NCI-H1417 (cell line): Measurements from ENCODE around the gene DPYSL5.

ENCODE experiments used
- DNase-seq, 3 experiments: peaks; one replicate each; lab custom pipeline; 2025; lab: John Stamatoyannopoulos, UW

The DPYSL5 gene

DNA sequence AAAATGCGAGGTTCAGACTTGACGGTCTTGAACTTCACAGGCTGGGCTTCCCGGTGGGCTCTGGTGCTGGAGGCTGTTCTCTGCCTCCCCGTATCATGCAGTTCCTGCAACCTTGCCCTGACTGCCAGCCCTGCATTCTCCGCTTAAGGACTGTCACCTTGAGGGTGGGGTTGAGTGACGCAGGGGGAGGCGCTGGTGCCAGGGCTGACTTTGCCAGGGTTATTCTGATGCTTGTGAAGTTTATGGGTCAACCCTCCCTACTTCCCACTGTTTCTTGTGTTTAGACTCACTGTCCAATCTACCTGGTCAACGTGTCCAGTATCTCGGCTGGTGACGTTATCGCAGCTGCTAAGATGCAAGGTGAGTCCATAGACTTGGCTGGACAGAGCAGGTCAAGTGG lies 85.0 kb downstream of the DPYSL5 start:
- no peak for DNase-seq

DNA sequence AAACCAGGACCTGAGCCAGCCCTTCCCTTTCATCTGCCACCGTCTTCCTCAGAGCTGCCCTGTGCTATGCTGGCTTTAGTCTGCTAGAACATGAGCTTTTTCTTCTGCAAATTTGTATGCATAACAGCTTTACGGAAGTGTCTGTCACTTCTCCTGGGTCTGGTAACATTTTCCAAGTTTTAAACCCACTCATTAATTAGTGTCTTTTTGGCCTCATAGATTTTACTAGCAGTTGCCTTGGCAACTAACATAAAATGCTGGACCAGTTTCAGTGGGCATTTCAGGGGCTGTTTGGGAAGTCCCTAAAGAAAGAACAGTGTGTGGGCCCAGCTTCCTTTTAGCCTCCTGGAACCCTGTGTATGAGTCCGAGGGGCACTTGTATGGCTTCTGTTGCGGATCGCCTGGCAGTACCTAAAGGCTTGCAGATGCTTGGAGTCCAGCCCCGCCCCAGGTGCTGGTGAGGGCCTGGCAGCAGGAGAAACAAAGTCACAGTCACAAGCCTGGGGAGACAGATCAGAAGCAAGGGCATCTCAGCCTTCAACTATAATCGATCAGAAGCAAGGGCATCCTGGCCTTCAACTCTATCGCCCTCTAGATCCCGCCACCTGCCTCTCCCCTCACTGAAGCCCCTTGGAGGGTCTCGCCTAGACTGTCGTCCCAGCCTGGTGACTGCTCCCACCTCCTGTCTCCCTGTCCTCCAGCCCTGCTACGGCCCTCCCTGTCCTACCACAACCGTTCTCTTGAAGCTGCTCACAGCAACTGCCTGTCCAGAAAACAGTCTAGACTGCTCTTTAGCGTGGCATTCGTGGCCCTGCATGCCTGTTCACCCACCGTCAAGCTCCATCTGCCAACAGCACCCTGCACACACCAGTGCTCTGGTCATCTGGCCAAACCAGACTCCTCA lies 85.8 kb downstream of the DPYSL5 start:
- DNase-seq, result no peak

DNA sequence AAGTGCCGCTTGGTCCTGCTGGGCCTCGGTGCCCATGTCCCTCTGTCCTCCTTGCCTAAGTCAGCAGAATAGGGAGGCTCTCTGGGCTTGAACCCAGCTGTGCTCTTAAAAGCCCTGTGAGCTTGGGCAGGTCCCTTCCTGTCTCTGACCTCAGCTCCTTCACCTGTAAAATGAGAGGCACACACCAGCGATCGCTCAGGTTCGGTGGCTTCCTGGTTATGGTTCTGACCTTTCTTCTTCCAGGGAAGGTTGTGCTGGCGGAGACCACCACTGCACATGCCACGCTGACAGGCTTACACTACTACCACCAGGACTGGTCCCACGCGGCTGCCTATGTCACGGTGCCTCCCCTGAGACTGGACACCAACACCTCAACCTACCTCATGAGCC lies 86.4 kb downstream of the DPYSL5 start:
- DNase-seq, result no peak

DNA sequence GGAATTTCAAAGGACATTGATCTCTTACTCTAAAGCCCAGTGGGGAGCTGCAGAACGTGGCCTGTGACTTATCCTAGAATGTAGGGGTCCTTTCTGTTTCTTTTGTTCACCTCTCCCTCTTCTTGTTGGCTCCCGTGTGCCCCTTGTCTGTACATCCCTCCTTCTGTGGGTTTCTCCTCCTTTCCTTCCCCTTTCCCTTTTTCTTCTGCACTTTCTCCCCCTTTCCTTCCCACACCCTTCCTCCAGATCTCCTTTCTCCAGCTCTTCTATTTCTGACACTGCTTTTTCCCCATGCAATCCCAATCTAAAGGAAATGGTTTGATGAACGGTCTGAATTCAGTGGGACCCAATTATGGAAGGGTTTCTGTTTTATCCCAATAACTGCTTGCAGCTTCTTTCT lies 87.1 kb downstream of the DPYSL5 start:
- DNase-seq, result no peak

DNA sequence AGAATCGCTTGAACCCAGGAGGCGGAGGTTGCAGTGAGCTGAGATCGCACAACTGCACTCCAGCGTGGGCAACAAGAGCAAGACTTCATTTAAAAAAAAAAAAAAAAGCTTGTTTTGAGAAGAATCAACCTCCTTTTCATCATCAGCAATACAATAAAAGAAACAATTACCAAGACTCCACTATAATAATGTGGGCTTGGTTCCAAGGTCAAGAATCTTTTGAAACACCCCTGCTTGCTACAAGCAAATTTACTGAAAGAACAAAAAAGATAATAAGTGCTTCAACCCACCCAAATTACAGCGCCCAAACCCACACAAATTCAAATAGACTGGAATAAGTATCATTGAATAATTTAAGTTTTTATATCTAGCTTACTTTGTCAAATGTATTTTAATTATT lies 88.9 kb downstream of the DPYSL5 start:
- no peak for DNase-seq

DNA sequence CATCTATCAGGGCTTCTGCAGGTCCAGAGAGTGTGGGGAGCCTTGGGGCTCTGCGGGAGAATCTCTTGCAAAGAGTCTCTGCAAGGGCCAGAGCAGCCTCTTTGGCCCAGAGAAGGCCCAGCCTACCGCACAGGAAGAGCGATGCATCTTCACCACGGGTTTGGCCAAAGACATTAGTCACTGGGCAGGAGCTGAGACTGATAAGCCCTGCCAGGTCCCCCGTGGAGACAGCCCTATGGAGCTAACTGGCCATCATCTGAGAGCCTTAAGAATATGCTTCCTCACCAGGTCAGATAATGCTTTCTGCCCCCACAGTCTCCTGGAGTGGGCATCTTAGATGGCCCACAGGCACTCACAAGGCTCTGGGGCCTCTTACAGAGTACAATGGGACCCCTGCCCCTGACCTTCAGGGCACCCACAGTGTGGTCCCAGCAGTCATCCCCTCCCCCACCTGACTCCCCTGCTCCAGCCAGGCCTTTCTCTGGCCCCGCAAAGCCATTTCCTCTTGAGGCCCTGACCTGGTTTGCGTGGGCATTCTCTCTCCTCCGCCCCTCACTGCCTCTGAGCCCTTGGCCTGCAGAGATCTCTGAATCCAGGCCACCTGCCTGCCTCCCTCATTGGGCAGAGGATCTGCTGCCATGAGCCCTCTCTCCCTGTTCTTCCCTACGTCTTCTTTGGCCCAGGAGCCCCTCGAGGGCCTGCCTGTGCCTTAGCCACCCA lies 90.6 kb downstream of the DPYSL5 start:
- DNase-seq, result no peak

DNA sequence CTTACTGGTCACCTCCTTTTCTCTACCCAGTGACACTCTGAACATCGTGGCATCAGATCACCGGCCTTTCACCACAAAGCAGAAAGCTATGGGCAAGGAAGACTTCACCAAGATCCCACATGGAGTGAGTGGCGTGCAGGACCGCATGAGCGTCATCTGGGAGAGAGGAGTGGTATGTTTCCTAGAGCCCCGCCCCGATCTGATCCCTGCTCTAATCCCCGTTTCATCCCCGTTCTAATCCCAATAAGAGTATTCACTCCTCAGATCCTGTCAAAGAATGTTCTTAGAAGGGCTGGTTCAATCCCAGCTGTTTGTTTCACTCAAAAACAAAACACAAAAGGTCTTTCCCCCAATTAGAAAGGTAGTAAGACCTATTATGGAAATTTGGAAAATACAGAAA lies 92.1 kb downstream of the DPYSL5 start:
- no peak for DNase-seq

DNA sequence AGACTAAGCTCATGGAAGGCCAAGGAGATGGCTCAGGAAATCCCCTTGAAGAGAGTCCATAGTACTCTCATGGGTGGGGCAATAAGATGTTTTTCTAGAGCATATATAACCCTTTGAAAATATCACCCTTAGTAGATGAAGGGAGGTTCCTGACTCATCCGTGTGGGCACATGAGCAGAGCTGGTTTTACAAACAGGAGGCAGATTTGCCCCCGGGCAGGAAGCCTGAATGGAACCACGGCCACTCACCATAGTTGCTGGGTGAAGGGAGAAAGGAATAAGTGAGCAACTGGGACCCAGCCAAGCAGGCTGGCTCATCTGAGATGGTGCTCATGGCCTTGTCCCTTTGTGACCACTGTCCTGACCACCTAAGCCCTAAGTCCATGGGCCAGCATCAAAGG lies 93.6 kb downstream of the DPYSL5 start:
- DNase-seq, result no peak

DNA sequence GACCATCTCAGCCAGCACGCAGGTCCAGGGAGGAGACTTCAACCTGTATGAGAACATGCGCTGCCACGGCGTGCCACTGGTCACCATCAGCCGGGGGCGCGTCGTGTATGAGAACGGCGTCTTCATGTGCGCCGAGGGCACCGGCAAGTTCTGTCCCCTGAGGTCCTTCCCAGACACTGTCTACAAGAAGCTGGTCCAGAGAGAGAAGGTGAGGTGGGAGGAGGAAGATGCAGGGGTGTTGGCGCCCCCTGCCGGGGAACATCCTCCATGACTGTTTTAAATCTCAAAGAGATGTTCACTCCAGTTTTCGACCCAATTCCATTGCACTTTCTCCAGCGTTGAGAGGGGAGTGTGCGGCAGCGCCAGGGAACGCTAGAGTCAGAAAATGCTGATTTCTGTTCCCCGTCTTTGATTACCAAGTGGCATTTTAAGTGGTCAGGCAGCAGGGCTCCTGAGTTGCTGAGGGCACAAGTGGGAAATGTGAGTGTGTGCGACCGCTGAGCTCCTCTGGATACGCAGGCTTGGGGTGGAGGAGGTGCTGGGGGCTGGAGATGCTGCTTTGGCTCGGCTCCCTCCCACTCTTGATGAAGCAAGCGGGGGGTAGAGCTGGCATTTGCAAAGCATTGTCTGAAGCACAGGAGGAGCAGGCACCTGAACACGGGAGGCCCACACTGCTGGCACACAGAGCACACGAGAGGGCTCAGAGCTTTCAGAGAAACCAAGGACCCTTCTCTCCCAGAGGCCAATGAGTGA lies 94.8 kb downstream of the DPYSL5 start:
- peak; percentile 33 to 74 (median 63) for DNase-seq

DNA sequence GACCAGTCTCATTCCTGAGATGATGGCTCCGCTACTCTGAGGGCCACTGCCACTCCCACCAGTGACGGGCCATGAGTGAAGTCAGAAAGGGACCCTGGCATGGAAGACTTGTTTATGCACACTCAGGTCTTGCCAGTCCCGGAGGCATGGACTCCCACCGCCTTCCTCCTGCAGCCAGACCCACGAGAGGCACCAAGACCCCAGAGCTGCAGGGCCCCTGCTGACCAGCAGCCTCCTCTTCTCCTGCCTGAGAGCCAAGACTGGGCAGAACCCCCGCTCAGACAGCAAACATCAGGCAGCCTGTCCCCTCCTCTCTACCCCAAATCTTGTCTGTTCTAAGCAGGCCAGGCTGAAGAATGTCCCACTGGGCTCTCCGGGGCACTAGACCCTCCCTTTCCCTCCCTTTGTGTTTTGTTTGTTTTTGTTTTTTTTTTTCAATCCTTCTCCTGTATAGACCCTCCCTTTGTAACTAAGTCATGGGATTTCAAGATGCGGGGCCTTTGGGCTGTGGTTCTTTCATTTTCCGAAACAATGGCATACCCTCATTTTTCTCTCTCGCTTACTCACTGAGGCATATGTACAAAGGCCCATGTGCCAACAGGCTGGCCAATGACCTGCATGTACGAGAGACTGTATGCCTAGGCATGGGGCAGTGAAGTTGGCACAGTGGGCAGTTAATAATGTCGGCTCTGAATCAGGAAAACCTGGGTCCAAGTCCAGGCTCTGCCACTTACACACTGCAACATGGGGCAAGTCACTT lies 98.2 kb downstream of the DPYSL5 start:
- DNase-seq, result no peak

DNA sequence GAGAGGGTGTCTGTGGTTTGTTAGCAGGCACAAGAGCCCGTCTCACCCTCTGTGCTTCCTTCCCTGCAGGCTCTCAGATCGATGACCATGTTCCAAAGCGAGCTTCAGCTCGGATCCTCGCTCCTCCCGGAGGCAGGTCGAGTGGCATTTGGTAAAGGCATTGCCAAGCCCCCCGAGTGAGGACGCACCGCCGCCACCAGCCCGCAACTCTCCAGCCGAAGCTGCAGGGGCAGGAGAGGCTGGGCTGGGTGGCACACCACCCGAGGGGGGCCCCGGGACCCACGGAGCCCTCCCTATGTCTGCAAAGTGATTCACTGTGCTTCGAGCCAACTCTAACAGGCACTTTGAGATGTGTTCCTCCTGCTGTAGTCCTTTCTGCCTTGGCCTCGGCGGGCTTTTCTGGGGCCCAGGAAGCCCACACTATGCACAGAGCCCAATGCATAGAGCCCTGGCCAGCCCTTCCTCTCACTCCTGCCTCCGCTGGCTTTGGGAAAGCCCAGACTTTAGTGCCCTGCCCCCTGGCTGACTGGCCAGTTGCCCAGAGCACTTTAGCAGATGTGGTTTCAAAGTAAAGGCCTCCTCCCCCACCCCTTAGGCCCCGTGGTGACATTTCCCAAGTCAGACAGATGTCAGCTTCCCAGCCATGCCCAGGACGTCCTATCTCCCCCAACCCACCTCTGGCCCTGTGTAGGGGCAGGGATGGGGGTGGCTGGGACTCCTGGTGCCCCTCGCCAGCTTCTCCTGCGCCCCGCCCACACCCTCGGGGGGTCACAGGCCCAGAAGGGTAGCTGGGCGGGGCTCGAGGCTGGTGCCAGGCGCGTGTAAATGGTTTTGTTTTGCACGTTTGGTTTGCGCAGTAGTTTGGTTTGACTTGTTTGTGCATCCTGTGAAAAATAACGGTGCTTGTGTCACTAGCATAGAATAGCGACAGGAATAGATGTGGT lies 99.2 kb downstream of the DPYSL5 start:
- DNase-seq, result no peak

DNA sequence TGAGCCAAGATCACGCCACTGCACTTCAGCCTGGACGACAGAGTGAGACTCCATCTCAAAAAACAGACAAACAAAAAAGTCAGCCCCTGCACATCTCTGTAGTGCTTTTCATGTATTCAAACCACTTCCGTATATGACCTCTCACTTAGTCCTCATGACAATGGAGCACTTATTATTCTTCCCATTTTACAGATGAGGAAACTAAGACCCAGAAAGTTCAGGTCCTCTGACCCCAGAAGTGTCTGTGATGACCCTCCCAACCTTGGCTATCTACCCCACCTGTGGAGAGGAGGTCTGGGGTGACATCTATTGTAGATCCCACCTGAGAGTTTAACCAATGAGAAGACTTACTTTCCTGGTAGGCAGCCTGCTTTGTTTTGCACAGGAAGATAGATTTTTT lies 100.9 kb downstream of the DPYSL5 start:
- DNase-seq, result no peak

DNA sequence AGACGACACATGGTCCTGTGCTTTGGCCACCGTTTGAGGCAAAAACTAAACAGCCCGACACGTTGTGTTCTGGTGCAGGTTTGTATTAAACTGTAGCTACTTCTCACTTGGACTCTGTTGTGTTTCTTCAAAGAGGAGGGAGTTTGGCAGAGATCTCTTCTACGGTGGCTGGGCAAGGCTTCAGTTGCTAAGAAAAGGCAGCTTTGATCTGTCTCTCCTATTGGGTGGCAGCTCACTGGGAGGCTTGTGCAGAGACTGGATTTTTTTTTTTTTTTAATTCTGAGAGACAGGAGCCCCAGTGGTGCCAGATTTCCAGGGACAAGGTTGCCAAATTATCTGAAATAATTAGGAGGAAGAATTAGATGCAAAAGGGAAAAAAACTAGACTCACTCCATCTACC lies 102.3 kb downstream of the DPYSL5 start:
- DNase-seq, result no peak

DNA sequence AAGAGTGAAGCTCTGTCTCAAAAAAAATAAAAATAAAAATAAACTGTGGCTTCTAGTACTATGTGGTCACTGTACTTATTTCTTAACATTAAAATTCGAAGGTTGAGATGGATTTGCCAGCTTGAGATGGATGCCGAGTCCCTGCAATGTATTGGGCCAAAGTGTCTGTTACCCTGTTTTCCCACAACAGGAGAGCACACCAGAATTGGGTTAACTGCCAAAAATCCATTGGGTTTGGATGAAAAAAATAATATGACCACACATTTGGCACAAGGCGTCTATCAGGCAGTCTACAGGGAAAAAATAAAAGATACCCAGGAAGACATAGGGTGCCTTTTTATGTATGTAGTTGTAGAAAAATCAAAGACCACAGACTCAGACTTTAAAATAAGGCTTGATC lies 103.3 kb downstream of the DPYSL5 start:
- no peak for DNase-seq

DNA sequence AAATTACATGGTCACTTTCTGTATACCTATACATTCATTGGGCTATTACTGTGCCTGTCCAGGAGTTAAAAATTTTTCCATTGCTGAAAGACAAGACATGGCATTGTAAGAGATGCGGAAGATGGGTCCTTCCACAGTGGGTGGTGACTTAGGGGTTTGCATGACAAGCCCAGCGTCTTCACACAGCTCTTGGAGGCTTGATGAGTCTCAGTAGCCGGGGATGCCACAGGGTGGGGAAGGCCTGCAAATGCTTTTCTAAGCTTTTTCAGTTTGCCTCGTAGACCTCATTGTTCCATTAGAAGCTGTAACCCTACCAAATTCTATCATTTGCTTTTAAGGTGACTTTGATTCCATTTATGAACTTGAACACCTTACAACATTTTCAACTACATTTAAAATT lies 104.4 kb downstream of the DPYSL5 start:
- peak in 1 of 3 experiments; percentile 36 for DNase-seq

DNA sequence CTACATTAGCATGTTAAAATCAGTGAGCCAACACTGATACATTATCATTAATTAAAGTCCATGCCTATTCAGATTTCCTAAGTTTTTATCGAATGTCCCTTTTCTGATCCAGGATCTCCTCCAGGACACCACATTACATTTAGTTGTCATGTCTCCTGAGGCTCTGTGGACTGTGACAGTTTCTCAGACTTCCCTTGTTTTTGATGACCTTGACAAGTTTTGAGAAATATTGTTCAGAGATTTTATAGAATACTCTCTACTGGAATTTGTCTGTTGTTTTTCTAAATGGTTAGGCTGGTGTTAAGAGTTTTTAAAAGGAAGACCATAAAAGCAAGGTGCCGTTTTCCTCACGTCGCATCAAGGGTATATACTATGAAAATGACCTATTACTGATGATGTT lies 106.2 kb downstream of the DPYSL5 start:
- no peak for DNase-seq

DNA sequence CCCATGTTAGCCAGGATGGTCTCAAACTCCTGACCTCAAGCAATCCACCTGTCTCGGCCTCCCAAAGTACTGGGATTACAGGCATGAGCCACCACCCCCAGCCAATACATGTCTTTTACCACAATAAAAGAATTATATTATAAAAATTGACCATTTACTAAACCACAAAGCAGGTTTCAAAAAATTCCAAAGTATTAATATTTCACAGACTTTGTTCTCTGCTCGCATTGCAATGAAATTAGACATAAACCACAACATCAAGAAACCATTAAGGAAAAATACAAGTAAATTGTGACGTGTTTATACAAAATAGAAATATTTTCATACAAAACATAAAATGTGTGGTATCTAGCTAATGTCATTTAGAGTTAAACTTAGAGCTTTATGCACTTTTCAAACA lies 109.1 kb downstream of the DPYSL5 start:
- DNase-seq, result no peak

DNA sequence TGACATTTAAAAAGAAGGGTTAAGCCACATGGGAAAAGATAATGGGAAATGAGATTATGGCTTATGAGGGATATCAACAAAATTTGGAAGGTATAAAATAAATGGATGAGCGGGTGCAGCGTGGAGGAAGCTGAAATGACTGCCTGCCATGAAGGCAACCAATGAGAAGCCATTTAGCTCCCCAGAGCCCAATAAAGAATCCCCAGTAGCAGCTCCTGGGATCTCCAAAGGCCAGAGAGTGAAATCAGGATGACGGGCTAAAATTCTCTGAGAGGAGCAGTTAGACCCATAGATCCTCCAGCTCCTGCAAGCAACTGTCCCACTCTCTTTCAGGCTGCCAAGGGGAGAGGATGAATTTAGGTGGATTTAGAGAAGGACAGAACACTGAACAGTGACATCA lies 109.6 kb downstream of the DPYSL5 start:
- peak in 1 of 3 experiments; percentile 55 for DNase-seq

DNA sequence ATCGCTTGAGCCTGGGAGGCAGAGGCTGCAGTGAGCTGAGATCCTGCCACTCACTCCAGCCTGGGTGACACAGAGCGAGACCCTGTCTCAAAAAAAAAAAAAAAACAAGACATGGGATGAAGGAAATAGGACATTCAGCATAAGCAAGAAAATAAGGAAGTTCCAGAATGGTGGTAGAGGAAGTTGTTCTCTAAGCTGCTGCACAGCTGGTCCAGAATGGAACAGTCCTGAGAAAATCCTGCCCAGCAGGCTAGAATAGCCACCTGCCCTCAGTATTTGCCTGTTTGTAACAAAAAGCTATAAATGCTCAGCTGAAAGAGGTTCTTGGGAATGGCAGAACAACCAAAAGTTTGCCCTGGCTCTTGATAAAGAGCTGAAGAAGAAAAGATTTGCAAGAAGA lies 111.4 kb downstream of the DPYSL5 start:
- DNase-seq, result no peak

DNA sequence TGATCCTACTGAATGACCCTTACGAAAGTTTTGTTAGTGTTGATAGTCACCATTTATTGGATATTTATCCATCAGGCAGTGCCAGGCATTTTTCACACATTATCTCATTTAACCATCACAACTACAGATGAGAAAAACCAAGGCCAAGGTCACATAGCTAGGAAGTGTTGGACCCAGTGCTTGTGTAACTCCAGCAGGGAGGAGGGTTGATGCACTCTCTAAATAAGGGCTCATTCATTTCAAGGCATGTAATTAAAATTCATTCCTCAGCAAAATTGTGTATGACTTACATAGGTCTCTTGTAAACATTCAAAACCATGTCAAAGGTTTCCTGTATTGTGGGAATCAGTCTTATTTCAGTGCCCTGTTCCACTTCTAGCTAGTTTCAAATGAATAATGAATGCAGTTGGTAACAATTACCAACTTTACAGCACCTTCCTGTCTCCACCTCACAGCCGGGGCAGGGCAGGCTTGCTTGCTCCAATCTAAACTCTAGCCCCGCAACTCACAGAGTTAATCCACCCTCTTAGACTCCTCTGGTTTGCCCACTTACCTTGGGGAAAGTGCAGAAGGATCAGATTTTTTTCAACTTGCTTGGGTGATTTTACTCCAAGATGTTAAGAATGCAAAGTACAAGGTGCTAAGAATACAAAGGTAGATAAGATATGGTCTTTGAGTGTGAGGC lies 116.7 kb downstream of the DPYSL5 start:
- DNase-seq, result no peak
